Cardiac septum (tissue), 1 donor: ENCODE data around the gene FSD1. TPM values are rescaled to one million over a fixed set of nuclear protein-coding genes. Genes with fewer than 3 reads are reported as not detected.
"Not testable (repeated sequence)": the region's sequence is repeated elsewhere in the genome, so short reads cannot be mapped to it uniquely, and the experiment has no call there.

Experiments
- DNase-seq: peaks from one replicate; pipeline ENCODE4 v3.0.0-alpha.2; 2020; ENCODE audit warnings: low spot score
- intact Hi-C: fragments of 100-400 bp; cut with DNase I; formaldehyde crosslinking; loops from one replicate; pipeline ENCODE4 v1.14.0; 2022
- total RNA-seq: library from RNA; stranded (reverse); fragmentation: NEBNext Ultra II Directional; extraction: Animal tissue kit (Norgen Biotek cat#: 25700); gene quantifications from one replicate; pipeline ENCODE4 v1.2.1, GENCODE V29; 2021
- donor health status: DM: no; HTN: no; CAD: no.

Gene FSD1
- total RNA-seq, 1 donor from 2014 or later: 0.24 TPM

- DNase-seq: no peak
- intact Hi-C loops: no loop called here
Observed at GRCh38 chr19:4337906-4338440, 33.6 kb downstream of the FSD1 start.

GRCh38 chr19:4338441-4339355 is 34.3 kb downstream of the FSD1 start, which contains the start of gene STAP2:
Gene STAP2 (minus strand): TSS chr19:4338827. CDS start chr19:4338753, 74 bp downstream.
- DNase-seq: no peak
- intact Hi-C loops: no loop called here

- intact Hi-C loops: loop anchor here (5.0 kb wide), 1 partner anchor 60 kb away; the partner anchor contains the start of genes CHAF1A and SH3GL1
Observed at GRCh38 chr19:4342314-4342614, 37.9 kb downstream of the FSD1 start.

GRCh38 chr19:4342615-4343369 is 38.4 kb downstream of the FSD1 start:
- DNase-seq: peak; percentile 98
- intact Hi-C loops: loop anchor here (5.0 kb wide), 1 partner anchor 60 kb away; the partner anchor contains the start of genes CHAF1A and SH3GL1

More at GRCh38 chr19:4342314-4342614, 37.9 kb downstream of the FSD1 start:
- no peak for DNase-seq

- intact Hi-C loops: loop anchor here (5.0 kb wide), 1 partner anchor 59 kb away; the partner anchor contains the start of genes CHAF1A and SH3GL1
- peak; percentile 97 for DNase-seq
Observed at GRCh38 chr19:4343370-4344307, 39.2 kb downstream of the FSD1 start, which contains the start of gene MPND. Gene MPND (plus strand): TSS chr19:4343562. CDS start chr19:4343594, 32 bp downstream.

- DNase-seq: no peak
- intact Hi-C loops: no loop called here
Observed at GRCh38 chr19:4345342-4346019, 41.1 kb downstream of the FSD1 start.

- intact Hi-C loops: no loop called here
- DNase-seq: no peak
Observed at GRCh38 chr19:4346020-4346383, 41.6 kb downstream of the FSD1 start.

- DNase-seq: no peak
- intact Hi-C loops: no loop called here
Observed at GRCh38 chr19:4347521-4347920, 43.1 kb downstream of the FSD1 start.

GRCh38 chr19:4349225-4349624 is 44.8 kb downstream of the FSD1 start:
- intact Hi-C loops, DNase-seq: not testable (repeated sequence)

- intact Hi-C loops: loop anchor here (5.0 kb wide), 2 partner anchors 47 to 83 kb away; no protein-coding TSS in a partner anchor
- DNase-seq: no peak
Observed at GRCh38 chr19:4350111-4350510, 45.7 kb downstream of the FSD1 start.

GRCh38 chr19:4350726-4351125 is 46.3 kb downstream of the FSD1 start:
- intact Hi-C loops: loop anchor here (5.0 kb wide), 2 partner anchors 47 to 83 kb away; no protein-coding TSS in a partner anchor
- no peak for DNase-seq

- intact Hi-C loops: loop anchor here (5.0 kb wide), 2 partner anchors 45 to 85 kb away; no protein-coding TSS in a partner anchor
Observed at GRCh38 chr19:4352701-4353121, 48.3 kb downstream of the FSD1 start.

GRCh38 chr19:4354282-4354681 is 49.9 kb downstream of the FSD1 start:
- DNase-seq: no peak
- intact Hi-C loops: loop anchor here (5.0 kb wide), 2 partner anchors 43 to 87 kb away; no protein-coding TSS in a partner anchor

More at GRCh38 chr19:4352701-4353121, 48.3 kb downstream of the FSD1 start:
- no peak for DNase-seq

GRCh38 chr19:4354897-4355296 is 50.5 kb downstream of the FSD1 start:
- DNase-seq: no peak
- intact Hi-C loops: loop anchor here (5.0 kb wide), 2 partner anchors 42 to 88 kb away; no protein-coding TSS in a partner anchor

GRCh38 chr19:4357095-4357797 is 52.8 kb downstream of the FSD1 start:
- intact Hi-C loops: no loop called here
- no peak for DNase-seq

- intact Hi-C loops: no loop called here
- DNase-seq: no peak
Observed at GRCh38 chr19:4357921-4358326, 53.5 kb downstream of the FSD1 start.
